GM21619 (cell line): ENCODE results near the gene FBXO11.
"Not testable (repeated sequence)": the region's sequence is repeated elsewhere in the genome, so short reads cannot be mapped to it uniquely, and the experiment has no call there.

Source experiments
- ATAC-seq: cut with Tn5 transposase; IDR thresholded peaks from one replicate; pipeline ENCODE4 v1.9.1; 2021; ENCODE audit not compliant: unreplicated experiment

Gene FBXO11

GRCh38 chr2:47899915-47900816, 6.1 kb downstream of the FBXO11 start:
- ATAC-seq, result no peak

DNA sequence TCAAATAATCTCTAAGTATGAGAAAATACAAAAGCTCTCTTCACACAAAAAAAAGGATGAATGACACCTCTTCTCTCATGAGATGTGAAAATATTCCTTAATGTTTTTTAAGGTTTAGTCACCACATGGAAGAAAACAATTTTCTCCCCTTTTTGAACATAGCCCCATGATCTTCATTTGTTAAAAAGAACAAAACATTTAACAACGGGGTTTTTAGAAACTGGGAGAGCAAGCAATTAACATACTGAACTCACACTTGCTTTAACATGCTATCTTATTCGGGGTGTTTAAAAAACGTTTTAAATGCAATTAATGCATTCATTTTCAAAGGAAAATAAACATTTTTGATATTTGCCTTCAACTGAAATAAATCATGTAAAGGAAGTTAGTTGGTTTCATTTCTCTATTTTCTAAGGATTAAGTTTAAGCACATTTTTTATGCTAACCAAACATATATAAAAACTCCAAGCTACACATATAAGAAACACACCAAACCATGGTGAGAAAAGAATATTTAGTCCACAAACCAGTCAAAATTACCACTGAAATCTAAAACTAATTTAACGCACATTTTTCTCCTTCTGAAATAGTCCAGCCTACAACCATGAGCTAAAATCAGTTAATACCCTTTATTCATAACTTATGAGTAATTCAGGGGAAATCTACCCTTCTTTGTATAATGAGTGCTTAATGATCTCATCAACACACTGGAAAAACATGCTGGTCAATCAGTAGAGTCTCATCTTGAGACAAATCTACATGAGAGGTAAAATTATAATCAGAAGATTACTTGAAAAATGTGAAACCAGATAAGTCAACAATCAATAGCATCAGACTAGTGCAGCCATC, 8.2 kb downstream of the FBXO11 start:
- peak; percentile 50 for ATAC-seq

DNA sequence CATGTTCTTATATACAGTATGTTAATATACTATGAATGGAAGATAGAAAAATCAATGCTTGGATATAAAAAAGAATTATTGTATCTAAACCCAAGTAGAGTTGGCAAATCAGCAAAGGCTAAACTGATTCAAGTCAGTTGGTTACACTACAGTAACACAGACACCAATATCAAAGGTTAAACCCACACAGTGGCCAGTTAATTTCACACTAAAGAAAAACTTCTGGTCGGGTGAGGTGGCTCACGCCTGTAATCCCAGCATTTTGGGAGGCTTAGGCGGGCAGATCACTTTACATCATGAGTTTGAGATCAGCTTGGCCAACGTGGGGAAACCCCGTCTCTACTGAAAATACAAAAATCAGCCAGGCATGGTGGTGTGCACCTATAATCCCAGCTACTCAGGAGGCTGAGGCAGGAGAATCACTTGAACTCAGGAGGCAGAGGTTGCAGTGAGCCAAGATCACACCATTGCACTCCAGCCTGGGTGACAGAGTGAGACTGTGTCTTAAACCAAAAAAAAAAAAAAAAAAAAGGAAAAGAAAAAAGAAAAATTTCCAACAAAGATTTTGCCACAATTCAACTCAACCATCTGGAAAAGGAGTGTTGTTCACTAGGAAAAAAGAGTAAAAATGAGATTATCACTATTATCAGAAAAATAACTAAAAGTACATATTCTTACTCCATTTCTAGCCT, 9.0 kb downstream of the FBXO11 start:
- not testable (repeated sequence) for ATAC-seq

- ATAC-seq, result no peak
Measured at GRCh38 chr2:47896450-47896968, 9.8 kb downstream of the FBXO11 start.

DNA sequence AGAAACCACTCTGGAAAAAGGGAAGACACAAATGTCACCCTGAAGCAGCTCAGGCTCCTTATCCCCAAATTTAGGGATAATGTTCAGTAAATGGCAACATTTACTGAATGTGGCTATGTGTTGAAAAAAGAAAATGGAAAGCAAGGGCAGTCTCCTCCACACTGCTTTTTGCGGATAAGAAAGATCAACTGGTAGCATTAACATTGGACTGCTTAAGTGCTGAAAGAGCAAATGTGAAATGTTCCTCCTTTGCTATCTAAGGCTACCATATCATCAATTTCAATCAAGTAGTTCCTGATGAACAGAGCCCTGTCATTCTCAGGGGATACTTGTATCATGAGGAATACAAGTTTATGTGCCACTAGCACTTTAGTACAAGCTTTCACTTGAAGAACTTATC, 12.5 kb downstream of the FBXO11 start:
- ATAC-seq, result no peak

DNA sequence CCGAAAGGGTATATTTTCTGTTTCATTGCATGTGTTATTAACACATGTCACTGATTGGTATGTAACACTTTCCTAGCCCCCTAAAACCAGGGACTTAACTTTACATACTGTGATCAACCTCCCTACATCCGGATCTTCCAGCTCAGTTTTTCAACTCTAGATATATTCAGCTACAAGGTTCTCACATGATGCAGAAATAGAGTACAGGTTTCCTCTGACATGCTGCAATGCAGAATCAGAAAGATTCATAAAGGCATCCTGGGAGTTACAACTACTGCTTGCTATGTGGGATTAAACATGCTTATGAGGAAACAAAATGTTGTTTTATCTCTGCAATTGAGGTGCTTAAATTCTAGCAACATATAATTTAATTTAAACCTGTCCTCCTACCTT, 14.0 kb downstream of the FBXO11 start:
- no peak for ATAC-seq

DNA sequence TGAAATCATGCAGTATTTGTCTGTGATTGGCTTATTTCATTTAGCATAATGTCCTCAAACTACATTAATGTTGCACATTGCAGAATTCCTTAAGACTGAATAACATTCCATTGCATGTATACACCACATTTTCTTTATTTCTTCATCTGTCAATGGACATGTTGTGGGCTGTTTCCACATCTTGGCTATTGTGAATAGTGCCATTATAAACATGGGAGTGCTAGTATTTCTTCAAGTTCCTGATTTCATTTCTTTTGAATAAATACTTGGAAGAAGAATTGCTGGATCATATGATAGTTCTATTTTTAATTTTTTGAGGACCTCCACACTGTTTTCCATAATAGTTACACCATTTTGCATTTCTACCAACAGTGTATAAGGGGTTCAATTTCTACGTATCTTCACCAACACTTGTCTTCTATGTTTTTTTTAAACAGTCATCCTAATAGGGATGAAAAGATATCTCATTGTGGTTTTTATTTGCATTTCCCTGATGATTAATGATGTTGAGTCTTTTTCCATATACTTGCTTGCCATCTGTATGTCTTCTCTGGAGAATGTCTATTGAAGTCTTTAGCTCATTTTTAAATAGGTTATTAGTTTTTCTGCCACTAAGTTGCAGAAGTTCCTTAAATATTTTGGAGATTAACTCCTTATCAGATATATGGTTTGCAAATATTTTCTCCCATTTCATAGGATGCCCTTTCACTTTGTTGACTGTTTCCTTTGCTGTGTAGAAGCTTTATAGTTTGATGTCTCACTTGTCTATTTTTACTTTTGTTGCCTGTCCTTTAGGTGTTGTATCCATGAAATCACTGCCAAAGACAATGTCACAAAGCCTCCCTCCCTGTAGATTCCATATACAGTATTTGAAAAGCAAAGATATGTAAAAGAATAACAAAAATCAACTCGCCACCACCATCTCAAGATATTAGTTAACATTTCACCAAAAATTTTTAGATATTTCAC, 14.6 kb downstream of the FBXO11 start:
- no peak for ATAC-seq

DNA sequence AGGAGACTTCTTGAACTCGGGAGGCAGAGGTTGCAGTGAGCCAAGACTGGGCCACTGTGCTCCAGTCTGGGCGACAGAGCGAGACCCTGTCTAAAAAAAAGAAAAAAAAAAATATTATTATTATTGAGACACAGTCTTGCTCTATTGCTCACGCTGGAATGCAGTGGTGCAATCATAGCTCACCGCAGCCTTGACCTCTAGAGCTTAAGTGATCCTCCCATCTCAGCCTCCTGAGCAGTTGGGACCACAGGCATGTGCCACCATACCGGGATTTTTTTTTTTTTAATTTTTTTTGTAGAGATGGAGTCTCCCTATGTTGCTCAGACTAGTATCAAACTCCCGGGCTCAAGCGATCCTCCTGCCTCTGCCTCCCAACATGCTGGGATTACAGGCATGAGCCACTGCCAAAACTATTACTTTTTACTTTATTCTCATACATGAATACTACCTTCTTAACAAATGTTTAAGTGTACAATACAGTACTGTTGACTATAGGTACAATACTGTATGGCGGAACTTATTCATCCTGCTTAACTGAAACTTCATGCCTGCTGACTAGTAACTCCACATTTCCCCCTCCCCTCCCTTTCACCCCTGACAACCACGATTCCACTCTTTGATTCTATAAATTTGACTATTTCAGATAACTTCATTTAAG, 15.5 kb downstream of the FBXO11 start:
- ATAC-seq, result no peak

GRCh38 chr2:47888581-47889280, 17.6 kb downstream of the FBXO11 start:
- ATAC-seq, result no peak

- no peak for ATAC-seq
Measured at GRCh38 chr2:47876912-47877311, 29.4 kb downstream of the FBXO11 start.

- ATAC-seq, result no peak
Measured at GRCh38 chr2:47872941-47873340, 33.4 kb downstream of the FBXO11 start.

GRCh38 chr2:47870641-47871540, 35.4 kb downstream of the FBXO11 start:
- no peak for ATAC-seq

- no peak for ATAC-seq
Measured at GRCh38 chr2:47869859-47870595, 36.3 kb downstream of the FBXO11 start.

- no peak for ATAC-seq
Measured at GRCh38 chr2:47868611-47869352, 37.5 kb downstream of the FBXO11 start.

DNA sequence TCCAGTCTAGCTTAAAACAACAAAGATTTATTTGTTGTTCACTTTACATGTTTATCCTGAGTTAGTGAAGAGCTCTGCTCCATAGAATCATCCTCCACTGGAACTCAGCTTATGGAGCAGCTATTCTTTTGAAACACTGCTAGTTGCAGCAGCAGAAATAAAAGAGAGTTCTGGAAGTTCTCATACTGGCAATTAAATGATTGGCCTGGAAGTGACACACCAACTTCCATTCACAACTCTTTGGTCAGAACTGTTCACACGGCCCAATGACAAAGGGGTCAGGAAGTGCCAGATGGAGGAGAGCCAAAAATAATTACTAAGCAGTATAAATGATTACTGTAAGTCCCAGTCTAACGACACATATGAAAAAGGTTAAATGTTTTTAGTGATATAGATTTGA, 39.1 kb downstream of the FBXO11 start:
- ATAC-seq, result no peak

DNA sequence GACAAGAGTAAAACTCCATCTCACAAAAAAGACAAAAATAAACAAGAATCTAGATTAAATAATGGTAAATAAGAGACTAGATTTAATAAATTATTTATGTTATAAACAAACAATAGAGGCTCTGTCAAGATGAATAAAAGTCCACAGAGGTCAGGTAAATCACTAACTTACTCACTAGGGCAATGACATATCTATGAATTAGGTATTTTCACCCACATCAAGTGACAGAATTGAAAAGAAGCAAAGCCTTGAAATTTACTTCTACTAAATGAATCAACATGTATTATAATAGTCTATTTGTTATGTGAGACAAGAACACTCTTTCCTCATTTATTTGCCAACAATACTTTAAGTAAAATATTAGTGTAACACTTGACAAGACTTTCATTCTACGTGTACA, 41.7 kb downstream of the FBXO11 start:
- no peak for ATAC-seq

DNA sequence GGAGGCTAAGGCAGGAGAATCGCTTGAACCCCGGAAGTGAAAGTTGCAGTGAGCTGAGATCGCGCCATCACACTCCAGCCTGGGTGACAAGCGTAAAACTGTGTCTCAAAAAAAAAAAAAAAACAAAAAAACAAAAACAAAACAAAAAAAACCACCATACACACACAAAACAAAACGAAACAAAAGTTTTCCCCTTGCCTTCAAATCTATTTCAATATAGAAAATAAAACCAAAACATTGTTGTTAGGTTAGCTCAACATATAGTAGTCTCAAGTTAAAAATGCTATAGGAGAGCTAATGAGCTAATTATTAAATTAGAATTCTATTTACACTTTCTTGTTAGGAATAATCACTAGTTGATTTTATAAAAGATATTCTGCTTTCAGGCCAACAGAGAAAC, 43.3 kb downstream of the FBXO11 start:
- ATAC-seq, result no peak
